SKM-1 (cell line): ENCODE data around the gene SNX21.
A peak's percentile ranks its signal among the peaks of the same experiment; 100 is the strongest.
"Not testable (repeated sequence)": the region's sequence is repeated elsewhere in the genome, so short reads cannot be mapped to it uniquely, and the experiment has no call there.

Experiments used
- DNase-seq: peaks from one replicate; lab custom pipeline; 2025; ENCODE audit not compliant: unreplicated experiment; lab: John Stamatoyannopoulos, UW

The SNX21 gene

DNA sequence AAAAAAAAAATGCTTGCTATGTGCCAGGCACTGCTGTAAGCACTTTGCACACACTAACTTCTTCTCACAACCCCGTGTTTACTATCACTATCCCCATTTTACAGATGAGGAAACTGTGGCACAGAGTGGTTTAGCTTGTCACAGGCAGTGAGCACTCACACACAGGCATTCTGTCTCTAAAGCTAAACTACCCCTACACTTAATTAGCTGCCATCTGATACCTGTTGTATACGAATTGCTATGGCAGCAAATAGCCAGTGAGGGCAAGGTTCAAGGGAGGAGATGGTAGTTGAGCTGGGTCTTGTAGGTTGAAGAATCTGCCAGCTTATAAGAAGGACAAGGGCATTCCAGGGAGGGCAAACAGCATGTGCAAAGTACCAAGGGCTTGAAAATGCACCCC lies 11.7 kb upstream of the SNX21 start:
- no peak for DNase-seq

DNA sequence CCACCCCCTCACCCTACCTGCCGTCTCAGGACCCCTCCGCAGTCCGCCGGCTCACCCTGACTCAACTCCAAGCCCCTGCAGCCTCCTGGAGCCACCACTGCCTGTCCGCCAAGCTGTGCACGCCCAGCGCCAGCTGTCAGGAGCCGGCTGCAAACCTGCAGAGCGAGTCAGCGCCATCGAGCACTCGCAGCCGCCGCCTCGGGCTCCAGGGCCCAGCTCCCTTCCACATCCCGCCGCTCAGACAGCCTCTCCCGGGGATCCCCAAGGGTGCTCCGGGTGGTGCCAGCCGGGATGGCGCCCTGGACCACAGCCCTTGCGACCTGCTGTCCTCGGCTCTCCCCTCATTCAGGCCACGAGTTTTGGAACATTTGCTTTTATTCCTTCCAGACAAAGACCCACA lies 10.7 kb upstream of the SNX21 start:
- no peak for DNase-seq

DNA sequence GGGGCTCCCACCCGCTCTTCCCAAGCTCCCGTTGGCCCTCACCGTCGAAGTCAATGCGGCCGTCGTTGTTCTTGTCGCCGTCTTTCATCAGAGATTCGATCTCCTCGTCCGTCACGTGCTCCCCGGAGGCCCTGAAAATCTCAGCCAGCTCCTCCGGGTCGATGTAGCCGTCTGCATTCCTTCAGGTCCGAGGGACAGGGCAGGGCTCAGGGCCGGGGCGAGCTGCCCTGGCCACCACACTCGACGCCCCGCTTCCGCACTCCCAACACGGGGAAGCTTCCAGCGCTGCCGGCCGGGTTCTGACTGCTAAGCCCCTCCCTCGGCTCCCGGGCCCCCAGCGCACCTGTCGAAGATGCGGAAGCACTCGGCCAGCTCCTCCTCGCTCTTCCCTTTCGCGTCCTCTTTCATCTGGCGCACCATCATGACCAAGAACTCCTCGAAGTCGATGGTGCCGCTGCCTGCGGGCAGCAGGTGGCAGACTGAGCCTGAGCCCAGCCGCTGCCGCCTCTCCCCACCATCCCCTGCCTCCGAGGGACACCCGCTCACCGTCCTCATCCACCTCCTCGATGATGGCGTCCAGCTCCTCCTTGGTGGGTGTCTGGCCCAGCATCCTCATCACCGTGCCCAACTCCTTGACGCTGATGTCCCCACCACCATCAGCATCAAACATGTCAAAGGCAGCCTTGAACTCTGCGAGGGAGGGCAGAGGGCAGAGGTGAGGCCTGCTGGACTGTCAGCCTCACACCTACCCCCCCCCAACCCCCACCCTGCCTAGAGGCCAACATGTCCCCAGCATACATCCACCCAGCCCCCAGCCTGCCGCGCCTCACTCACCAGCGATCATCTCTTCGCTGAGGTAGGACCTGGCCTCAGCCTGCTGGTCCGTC lies 9.4 kb upstream of the SNX21 start:
- DNase-seq = no peak

DNA sequence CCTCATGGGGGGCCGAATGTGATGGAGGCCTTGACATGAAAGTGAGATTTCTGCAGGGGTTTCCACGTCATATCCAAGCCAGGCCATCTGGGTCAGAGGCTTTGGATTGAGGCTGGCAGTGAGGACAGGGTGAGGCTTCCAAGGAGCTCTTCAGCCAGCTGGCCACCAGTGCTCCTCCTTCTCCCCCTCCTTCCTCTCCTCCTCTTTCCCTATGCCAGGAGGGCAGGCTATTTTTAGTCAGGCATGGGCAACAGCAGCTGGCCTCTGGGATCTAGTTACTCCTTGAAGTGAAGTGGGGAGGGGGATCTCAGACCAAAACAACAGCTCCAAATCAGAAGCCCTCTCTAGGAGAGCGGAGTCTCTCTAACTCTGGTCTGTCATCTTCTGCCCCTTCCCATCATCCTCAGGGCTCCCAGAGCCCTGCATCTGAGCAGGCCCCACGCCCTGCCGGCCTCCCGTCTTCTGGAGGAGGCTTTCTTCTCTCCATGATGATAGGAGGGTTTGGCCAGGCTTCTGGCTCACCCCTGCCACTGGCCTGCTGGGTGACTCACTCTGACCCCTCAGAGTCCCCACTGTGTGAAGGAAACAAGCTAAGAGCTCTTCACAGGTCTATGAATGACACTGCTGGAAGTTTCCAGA lies 7.1 kb upstream of the SNX21 start:
- no peak for DNase-seq

DNA sequence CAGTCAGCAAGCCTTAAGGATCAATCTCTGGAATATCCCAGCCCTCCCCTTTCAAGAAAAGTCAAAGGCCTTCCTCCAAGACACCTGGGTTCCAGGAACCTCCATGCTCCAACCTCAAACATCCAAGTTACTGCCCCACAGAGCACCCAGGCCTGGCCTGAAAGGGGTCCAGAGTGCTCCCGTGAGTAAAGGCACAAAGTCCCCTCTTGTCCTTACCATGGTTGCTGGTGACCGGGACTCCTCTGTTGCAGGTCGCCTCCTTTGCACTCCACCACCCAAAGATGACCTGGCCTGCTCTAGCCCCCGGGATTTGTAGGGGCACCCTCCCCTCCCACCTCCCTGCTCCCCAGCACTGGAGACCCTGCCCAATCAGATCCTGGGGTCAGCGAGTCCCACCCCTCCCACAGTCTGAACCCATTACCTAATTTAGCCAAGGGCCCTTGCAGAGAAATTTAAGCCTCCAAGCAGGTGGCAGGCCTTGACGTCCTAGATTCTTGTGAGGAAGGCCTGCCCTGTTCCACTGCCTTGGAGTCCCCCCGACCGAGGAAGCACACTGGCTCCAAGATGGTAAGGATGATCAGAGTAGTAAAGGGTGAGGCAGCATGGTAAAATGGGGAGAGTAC lies 6.5 kb upstream of the SNX21 start, which contains the start of gene TNNC2:
TSS of gene TNNC2 (minus strand) at position 283 of the 623 bp plus-strand sequence. CDS start at position 219, 64 bp downstream.
- no peak for DNase-seq

DNA sequence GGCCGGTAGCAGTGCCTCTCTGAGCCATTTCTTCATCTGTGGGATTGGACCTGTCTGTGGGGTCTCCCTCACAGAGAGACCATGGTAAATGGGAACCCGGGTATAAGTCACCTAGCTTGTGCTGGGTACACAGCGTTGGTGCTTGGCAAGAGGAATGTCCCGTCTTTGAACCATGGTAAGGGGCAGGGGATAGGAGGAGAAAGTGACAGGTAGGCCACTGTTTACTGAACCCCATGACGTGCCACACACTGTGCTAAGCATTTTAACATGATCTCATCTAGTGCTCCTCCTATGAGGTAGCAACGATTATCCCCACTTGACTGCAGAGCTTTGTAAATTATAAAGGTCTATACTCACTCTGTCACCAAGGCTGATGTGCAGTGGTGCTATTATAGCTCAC lies 5.9 kb upstream of the SNX21 start:
- DNase-seq = no peak

DNA sequence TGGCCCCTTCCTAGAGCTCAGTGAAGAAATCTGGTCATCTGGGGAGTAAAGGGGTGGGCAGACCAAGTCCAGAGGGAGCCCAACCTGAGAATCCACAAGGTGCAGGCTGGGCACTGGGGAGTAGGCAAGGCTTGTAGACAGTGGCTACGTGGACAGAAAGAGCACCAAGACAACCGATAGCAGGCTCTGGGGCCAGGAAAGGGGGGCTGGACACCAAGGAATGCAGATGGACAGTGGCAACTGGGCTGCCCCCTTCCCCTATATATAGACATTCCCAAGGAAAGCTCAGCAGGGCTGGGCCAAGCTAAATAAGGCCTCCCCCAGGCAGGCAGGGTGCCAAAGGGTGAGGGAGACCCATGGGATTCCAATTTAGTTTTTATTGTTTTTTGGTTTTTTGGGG lies 5.0 kb upstream of the SNX21 start:
- no peak for DNase-seq

DNA sequence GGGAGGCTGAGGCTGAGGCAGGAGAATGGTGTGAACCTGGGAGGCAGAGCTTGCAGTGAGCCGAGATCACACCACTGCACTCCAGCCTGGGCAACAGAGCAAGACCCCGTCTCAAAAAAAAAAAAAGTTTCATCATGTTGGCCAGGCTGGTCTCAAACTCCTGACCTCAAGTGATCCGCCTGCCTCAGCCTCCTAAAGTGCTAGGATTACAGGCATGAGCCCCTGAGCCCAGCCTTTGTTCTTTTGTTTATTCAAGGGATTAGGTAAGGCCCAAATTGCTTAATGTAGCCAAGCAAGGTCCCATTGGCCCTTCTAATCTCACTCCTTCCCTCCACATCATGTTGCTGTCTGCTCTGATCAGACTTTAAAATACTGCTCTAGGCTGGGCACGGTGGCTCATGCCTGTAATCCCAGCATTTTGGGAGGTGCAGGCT lies 3.9 kb upstream of the SNX21 start:
- DNase-seq = not testable (repeated sequence)

DNA sequence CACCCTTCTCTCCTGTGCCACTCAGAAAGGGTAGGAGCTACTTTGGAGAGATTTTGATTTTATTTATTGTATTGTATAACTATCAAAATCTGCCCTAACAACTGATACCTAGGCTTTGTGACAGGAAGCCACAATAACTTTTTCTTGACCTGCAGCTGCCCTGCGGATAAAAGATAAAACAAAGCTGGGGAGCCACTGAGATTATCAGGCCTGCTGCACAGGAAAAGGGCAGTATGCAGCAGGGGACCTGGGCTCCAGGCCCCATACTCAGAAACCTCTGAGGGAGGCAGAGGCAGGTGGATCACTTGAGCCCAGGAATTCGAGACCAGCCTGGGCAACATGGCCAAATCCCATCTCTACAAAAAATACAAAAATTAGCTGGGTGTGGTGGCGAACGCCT lies 980 bp upstream of the SNX21 start:
- no peak for DNase-seq

DNA sequence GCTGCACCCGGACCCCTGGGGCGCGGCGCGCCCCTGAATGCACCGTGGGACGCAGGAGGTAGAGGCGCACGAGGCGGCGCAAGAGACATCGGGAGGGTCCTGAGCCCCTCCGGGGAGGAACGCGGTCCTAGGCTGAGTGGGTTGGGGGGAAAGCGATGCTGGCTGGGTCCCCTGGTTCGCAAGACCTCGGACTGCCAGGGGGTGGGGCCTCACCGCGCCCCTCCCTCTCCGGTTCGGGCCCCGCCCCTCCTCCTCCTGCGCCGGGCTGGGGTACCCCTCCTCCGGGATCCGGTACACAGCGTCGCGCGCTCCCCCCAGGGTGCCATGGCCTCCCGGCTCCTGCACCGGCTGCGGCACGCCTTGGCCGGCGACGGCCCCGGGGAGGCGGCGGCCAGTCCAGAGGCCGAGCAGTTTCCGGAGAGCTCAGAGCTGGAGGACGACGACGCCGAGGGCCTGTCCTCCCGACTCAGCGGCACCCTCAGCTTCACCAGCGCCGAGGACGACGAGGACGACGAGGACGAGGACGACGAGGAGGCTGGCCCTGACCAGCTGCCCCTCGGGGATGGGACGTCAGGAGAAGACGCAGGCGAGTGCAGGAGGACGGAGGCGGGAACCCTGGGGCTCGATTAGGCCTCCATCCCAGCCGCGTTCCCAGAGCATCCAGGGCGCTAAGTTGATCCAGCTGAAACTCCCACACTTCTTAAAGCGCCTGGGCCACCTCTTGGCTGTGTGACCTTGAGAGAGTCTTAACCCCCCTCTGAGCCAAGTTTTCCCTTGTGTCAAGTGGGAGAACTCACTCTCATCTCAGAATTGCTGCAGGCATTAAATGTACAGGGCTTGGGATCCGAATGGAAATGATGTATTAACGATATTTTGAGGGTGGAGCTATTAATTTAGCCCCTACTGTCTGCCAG lies 541 bp downstream of the SNX21 start:
- no peak for DNase-seq

DNA sequence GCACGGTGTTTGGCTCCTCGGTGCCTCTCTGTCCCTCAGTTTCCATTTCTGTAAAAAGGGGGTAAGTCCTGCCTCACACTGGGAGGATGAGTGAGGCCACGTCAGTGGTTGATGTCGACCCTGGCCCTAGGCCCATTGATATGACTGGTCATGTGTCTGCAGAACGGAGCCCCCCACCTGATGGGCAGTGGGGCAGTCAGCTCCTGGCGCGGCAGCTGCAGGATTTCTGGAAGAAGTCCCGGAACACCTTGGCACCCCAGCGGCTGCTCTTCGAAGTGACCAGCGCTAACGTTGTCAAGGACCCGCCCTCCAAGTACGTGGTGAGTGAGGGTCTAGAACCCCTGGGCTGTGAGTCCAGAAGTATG lies 1.2 kb downstream of the SNX21 start:
- no peak for DNase-seq

DNA sequence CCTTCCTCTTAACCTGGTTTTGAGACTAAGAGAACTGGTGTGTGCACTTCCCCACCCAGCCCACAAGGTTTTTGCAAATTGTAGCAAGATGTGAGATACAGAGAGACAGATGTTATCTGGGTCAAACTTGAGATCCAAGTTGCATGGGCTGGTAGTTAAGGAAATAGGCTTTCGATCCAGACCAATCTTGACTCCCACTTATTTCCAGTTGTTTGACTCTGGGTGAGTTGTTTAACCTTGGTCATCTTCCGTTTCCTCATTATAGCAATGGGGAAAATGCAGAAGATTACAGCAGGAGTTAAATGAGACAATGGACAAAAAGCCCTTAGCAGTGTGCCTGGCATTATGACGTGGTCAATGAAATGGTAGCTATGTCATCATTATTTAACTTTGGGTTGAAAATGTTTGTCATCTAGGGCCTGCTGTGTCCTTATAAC lies 1.7 kb downstream of the SNX21 start:
- DNase-seq = peak; percentile 60

DNA sequence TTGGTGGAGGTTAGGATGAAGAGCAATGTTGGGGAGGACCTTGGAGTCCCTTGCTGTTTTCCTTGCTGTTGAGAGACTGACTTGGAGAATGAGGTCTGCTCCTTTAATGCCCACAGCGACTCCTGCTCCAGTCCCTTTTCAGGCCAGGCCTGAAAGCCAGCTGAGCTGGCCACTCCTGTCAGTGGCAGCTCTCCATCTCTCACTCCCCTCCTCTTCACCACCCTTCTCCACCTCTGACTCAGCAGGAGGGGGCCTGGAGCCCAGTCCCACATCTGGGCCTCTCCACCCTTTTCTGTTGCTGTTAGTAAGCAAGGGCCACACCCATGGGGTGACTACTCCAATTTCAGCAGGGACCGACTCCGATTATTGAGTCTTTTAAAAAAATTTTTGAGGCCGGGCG lies 2.2 kb downstream of the SNX21 start:
- DNase-seq = no peak

DNA sequence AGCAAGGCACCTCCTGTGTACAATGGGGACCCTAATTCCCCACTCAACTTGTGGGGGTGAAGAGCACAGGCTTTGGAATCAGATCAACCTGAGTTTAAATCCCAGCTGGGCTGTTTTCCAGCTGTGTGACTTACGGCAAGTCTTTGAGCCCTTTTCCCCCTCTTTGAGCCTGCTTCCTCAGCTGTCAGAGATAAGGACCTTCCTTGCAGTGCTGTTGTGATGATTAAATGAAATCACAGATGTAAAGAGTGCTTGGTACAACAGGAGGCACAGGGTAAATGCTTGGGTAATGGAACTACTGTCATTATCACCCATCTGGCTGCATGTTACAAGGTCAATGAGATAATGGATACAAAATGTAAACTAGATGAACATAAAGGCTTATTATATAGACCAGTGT lies 3.2 kb downstream of the SNX21 start:
- DNase-seq = no peak

DNA sequence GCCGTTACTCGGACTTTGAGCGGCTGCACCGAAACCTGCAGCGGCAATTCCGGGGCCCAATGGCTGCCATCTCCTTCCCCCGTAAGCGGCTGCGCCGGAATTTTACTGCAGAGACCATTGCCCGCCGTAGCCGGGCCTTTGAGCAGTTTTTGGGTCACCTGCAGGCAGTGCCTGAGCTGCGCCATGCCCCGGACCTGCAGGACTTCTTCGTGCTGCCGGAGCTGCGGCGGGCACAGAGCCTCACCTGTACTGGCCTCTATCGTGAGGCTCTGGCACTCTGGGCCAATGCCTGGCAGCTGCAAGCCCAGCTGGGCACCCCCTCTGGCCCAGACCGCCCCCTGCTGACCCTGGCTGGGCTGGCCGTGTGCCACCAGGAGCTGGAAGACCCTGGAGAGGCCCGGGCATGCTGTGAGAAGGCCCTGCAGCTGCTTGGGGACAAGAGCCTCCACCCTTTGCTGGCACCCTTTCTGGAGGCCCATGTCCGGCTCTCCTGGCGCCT lies 7.2 kb downstream of the SNX21 start:
- no peak for DNase-seq

DNA sequence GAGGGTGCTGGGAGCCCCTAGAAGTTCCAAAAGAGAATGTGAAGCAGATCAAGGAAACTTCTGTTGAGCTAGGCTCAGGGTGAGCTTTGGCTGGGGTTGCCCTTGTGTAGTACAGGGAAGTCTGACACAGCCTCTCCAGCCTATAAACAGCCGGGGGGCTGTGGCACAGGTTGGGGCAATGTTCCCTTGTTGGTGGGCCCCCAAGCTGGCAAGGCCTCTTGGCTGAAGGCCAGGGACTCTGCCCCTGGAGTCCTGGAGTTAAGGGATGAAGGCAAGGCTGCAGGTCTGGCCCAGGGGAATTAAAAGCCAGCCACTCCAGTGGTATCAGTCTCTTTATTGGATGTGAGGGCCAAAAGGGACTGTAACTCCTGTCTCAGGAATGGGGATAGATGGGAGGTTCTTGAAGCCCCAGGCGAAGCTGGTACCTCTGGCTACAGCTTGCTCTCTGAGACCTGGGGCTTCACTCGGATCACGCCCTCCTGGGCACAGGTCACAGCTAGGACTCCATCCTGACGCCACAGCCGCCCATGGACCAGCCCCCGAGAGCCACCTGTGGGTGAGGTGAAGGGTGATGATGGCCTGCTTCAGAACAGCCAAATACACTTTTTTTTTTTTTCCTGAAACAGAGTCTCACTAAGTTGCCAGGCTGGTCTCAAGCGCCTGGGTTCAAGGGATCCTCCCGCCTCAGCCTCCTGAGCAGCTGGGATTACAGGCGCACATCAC lies 8.0 kb downstream of the SNX21 start:
- DNase-seq = no peak

DNA sequence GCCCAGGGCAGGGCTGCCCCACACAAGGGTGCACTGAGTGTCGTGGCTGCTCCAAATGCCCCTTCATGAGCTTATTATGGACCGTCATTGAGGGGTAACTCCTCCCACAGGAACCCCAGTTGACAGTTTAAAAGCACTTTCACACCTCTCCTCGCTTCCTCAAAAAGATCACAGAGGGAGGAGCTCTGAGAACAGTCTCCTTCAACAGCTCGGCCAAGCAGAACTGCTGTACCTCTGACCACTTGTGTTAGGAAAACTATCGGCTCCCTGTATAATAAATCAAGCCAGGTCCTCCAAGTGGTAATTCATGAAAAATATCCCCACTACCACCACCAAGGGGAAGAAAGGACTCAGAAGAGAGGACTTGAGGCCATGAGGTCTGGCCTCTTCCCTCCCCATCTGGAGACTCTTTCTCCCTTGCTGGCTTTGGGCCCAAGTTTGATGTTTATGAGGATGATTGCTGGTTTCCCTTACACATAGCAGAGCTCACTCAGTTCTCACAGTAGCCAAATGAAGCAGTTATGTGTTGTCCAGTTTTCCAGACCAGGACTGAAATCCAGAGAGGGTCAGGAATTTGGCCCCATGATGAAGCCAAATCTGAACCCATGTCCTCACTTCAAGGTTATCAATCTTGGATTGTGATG lies 8.7 kb downstream of the SNX21 start:
- DNase-seq = no peak

DNA sequence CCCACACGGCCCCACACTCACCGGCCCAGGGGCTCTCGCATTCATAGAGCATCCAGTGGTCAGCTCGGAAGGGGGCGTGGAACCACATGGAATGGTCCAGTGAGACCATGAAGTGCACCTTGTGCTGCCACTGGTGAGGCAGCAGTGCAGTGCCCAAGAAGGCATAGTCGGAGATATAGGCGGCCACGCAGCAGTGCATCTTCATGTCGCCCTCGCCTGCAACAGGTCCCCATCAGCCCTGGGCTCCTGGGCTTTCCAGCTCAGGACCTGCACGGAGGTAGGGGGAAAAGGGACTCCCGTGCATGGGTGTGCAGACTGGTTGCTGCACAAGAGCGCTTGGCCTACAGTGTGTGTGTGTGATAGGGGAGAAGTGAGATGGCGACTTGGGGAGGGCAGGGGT lies 9.9 kb downstream of the SNX21 start:
- DNase-seq = no peak

DNA sequence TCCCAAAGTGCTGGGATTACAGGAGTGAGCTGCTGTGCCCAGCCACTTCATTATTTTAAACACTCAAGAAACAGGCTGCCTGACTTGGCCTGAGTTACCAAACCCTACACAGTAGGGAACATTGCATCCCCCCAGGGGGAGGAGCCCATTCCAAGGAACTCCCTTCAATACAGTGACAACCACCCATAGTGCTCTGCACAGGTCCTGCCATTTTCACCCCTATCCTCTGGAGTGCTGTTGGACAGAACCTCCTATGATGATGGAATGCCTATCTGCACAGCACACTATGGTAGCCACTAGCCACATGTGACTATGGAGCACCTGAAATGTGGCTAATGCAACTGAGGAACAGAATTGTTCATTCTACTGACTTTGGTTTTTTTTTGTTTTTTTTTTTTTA lies 11.9 kb downstream of the SNX21 start:
- no peak for DNase-seq

DNA sequence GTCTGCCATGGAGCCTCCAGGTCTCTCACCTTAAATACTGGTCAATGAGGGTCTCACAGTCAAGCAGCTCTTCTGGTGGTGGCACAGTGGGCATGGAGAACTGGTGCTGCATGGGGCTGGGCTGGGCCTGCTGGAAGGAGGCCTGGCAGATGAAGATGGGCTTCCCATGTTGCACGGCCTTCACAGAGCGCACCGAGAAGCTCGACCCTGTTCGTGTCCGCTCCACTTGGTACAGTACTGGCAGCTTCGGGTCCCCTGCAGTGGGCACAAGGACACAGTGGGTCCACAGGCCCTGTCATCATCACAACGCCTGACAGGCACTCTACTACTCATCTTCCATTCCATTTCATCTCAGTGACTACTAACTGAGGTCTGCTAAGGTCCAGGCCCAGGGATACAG lies 14.8 kb downstream of the SNX21 start:
- no peak for DNase-seq
